K562 (cell line): Measurements from ENCODE around the gene TSPAN15. TPM values are rescaled to one million over a fixed set of nuclear protein-coding genes. Genes with fewer than 3 reads are reported as not detected.

ENCODE experiments used
- DPF2 ChIP-seq: fragments of 450-650 bp; IDR thresholded peaks from 2 replicates; pipeline ENCODE4 v1.6.1; 2016
- GABPA ChIP-seq: fragments of 200-800 bp; sonication (Bioruptor generic); conservative IDR thresholded peaks from 2 replicates; pipeline ENCODE4 v1.6.1; 2016; ENCODE audit warnings: low read depth, missing genetic modification characterization, missing compliant biosample characterization
- MAFK ChIP-seq: IDR thresholded peaks from 2 replicates; pipeline ENCODE4 v1.6.1; 2011; ENCODE audit warnings: low read length, improper control_type of control experiment
- MGA ChIP-seq: fragments of 450-650 bp; IDR thresholded peaks from 2 replicates; pipeline ENCODE4 v1.6.1; 2016; ENCODE audit warnings: mild to moderate bottlenecking, moderate library complexity
- MYC ChIP-seq, 2 experiments: fragments of 250-450 bp in 1 of 2; sonication (Bioruptor Pico) in 1 of 2; IDR thresholded peaks; 2 replicates each; pipeline versions ENCODE4 v1.5.1 to v1.6.1; 2012 to 2021; ENCODE audit warnings: low read depth in 2 of 2, borderline replicate concordance in 1 of 2, improper control_type of control experiment in 1 of 2, low read length in 1 of 2, mild to moderate bottlenecking in 1 of 2, moderate library complexity in 1 of 2
- PKNOX1 ChIP-seq: fragments of 450-650 bp; IDR thresholded peaks from 2 replicates; pipeline ENCODE4 v1.6.1; 2016
- RBM39 ChIP-seq: fragments of 200-400 bp; formaldehyde crosslinking; optimal IDR thresholded peaks from 2 replicates; pipeline ENCODE3; 2018; ENCODE audit warnings: low read depth, low read length
- SMARCA4 ChIP-seq: fragments of 450-650 bp; IDR thresholded peaks from 2 replicates; pipeline ENCODE4 v1.6.1; 2016
- SPI1 ChIP-seq: IDR thresholded peaks from 2 replicates; pipeline ENCODE4 v1.6.1; 2011; ENCODE audit warnings: low read depth, low read length, control low read depth, borderline replicate concordance
- ZNF263 ChIP-seq: sonication (generic); formaldehyde crosslinking; IDR thresholded peaks from 2 replicates; pipeline ENCODE4 v1.8.0; 2022; ENCODE audit warnings: mild to moderate bottlenecking, missing genetic modification reagents, borderline replicate concordance
- ZNF518B ChIP-seq: fragments of 250-450 bp; sonication (Bioruptor Pico); IDR thresholded peaks from 2 replicates; pipeline ENCODE4 v1.5.0; 2021; ENCODE audit warnings: mild to moderate bottlenecking, moderate library complexity
- ZNF766 ChIP-seq: fragments of 200-800 bp; sonication (Bioruptor generic); conservative IDR thresholded peaks from 2 replicates; pipeline ENCODE4 v1.6.1; 2016; ENCODE audit warnings: missing genetic modification characterization, missing compliant biosample characterization
- polyA plus RNA-seq, 8 experiments: library from polyadenylated mRNA; depleted of rRNA in 4 of 8; stranded (reverse) in 5 of 8; unstranded in 3 of 8; fragments of >200 nt; fragmentation: Nextera tagmentation in 2 of 8; fragmentation: Illumina TruSeq in 1 of 8; extraction: Ambion mirVana in 2 of 8; extraction: Trizol in 1 of 8; gene quantifications; 2 replicates each; pipeline versions ENCODE4 v1.2.1 to v1.2.3, GENCODE V29; 2011 to 2014; ENCODE audit warnings: inconsistent platforms in 1 of 8, missing spikeins in 1 of 8
- total RNA-seq, 7 experiments: library from RNA; depleted of rRNA in 6 of 7; stranded (reverse); fragments of >200 nt in 6 of 7; fragmentation: Illumina TruSeq in 2 of 7; extraction: Trizol in 2 of 7; gene quantifications; 2 replicates each; pipeline versions ENCODE4 v1.2.1 to v1.2.3, GENCODE V29; 2011 to 2021; ENCODE audit warnings: low replicate concordance in 1 of 7

TSPAN15 gene
- total and polyA plus RNA-seq, 9 of the 15 experiments (the other 6 are each of a cell fraction or from before 2014, with no cell fraction given), result 0.33 to 1.0 (median 0.45) TPM; not detected in 2

- TF ChIP-seq ZNF766 (CRISPR knock-in tag) (0 out of 2 replicates have a peak, but pooled peaks have one; percentile 52), MAFK (peak; percentile 79), RBM39 (no peak), MYC (IDR thresholded peaks at IDR 0.05; ENCODE audit: low read depth, low read length) (0 out of 2 replicates have a peak, but pooled peaks have one; percentile 41), MYC (CRISPR knock-in tag; IDR thresholded peaks at IDR 0.05; ENCODE audit: borderline replicate concordance, low read depth) (no peak), SMARCA4 (peak; percentile 52; the same call in 1 of the 2 replicates), SPI1 (peak; percentile 84), DPF2 (peak; percentile 44; the same call in 1 of the 2 replicates), GABPA (tag) (peak; percentile 68), PKNOX1 (peak; percentile 66), ZNF263 (CRISPR knock-in tag) (no peak), MGA (peak; percentile 7; the same call in 1 of the 2 replicates), ZNF518B (CRISPR knock-in tag) (no peak)
Measured at GRCh38 chr10:69409968-69410367, 41.3 kb upstream of the TSPAN15 start (continued).
